ENCODE data around the gene SPRYD4. TPM values are rescaled to one million over a fixed set of nuclear protein-coding genes. Genes with fewer than 3 reads are reported as not detected.

Gene SPRYD4
- total RNA-seq, 1 donor from 2014 or later, result 2.0 TPM

DNA sequence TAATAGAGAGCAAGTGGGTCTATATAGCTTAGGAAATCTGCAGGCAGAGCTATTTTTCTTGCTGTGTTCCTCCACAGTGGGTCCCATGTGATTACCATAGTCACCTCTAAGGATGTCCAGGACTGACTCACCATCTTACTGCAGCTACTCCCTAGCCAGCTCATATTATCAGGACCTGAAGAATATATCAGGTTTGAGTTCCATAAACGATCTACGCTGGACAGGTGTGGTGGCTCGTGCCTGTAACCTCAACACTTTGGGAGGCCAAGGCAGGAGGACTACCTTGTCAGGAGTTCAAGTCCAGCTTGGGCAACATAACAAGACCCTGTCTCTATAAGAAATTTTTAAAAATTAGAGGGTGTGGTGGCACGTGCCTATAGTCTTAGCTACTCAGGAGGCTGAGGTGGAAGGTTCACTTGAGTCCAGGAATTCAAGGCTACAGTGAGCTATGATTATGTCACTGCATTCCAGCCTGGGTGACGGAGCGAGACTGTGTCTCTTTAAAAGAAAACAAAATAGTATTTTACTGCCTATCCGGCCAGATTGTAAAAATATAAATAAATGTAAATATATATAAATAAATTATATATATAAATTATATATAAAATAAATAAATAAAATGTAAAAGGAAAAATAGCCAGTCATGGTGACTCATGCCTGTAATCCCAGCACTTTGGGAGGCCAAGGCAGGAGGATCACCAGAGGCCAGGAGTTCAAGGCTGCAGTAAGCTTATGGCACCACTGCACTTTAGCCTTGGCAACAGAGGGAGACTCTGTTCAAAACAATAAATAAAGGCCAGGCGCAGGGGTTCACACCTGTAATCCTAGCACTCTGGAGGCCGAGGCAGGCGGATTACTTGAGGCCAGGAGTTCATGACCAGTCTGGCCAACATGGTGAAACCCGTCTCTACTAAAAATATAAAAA lies 6.9 kb upstream of the SPRYD4 start:
- H3K27ac Mint-ChIP-seq (ENCODE audit: unreplicated experiment), result no peak overlapping the region
- TF ChIP-seq, protein P1, sequence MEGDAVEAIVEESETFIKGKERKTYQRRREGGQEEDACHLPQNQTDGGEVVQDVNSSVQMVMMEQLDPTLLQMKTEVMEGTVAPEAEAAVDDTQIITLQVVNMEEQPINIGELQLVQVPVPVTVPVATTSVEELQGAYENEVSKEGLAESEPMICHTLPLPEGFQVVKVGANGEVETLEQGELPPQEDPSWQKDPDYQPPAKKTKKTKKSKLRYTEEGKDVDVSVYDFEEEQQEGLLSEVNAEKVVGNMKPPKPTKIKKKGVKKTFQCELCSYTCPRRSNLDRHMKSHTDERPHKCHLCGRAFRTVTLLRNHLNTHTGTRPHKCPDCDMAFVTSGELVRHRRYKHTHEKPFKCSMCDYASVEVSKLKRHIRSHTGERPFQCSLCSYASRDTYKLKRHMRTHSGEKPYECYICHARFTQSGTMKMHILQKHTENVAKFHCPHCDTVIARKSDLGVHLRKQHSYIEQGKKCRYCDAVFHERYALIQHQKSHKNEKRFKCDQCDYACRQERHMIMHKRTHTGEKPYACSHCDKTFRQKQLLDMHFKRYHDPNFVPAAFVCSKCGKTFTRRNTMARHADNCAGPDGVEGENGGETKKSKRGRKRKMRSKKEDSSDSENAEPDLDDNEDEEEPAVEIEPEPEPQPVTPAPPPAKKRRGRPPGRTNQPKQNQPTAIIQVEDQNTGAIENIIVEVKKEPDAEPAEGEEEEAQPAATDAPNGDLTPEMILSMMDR (IDR thresholded peaks at IDR 0.05; ENCODE audit: unreplicated experiment), result no peak
- DNase-seq (ENCODE audit: low spot score), result no peak
- H3K4me3 Mint-ChIP-seq (ENCODE audit: unreplicated experiment), result no peak overlapping the region
- H3K9me3 Mint-ChIP-seq (ENCODE audit: unreplicated experiment), result no peaks in the 10 kb centered on the region
- H3K36me3 Mint-ChIP-seq (ENCODE audit: low read depth, unreplicated experiment), result no peaks in the 10 kb centered on the region
- H3K27me3 Mint-ChIP-seq (ENCODE audit: unreplicated experiment), result peaks cover 5% of the 10 kb centered on the region
- H3K4me1 Mint-ChIP-seq (ENCODE audit: unreplicated experiment), result no peaks in the 10 kb centered on the region

DNA sequence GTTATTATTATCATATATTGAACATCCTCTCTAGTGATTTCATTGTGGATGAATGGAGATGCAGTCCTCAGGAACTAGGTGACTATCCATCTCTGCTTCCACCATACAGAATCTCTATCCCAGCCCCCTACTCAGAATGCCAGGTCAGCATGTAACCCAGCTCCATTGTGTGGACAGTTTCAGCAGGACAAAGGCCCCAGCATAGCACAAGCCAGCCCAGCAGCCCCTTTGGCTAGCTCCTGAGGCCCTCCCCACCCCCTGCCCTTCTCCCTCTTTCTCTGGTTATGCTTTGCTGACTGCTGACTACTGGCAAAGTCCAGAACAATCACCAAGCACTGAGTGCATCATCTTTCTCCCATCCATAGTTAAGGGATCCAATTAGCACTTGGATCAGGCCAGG lies 5.8 kb upstream of the SPRYD4 start:
- H3K27ac Mint-ChIP-seq (ENCODE audit: unreplicated experiment), result no peak overlapping the region
- no peaks in the 10 kb centered on the region for H3K36me3 Mint-ChIP-seq (ENCODE audit: low read depth, unreplicated experiment)
- H3K4me1 Mint-ChIP-seq (ENCODE audit: unreplicated experiment), result no peaks in the 10 kb centered on the region
- TF ChIP-seq, protein P1 (IDR thresholded peaks at IDR 0.05; ENCODE audit: unreplicated experiment), result no peak
- H3K4me3 Mint-ChIP-seq (ENCODE audit: unreplicated experiment), result no peak overlapping the region
- H3K9me3 Mint-ChIP-seq (ENCODE audit: unreplicated experiment), result no peaks in the 10 kb centered on the region
- H3K27me3 Mint-ChIP-seq (ENCODE audit: unreplicated experiment), result peaks cover 5% of the 10 kb centered on the region
- DNase-seq (ENCODE audit: low spot score), result no peak

DNA sequence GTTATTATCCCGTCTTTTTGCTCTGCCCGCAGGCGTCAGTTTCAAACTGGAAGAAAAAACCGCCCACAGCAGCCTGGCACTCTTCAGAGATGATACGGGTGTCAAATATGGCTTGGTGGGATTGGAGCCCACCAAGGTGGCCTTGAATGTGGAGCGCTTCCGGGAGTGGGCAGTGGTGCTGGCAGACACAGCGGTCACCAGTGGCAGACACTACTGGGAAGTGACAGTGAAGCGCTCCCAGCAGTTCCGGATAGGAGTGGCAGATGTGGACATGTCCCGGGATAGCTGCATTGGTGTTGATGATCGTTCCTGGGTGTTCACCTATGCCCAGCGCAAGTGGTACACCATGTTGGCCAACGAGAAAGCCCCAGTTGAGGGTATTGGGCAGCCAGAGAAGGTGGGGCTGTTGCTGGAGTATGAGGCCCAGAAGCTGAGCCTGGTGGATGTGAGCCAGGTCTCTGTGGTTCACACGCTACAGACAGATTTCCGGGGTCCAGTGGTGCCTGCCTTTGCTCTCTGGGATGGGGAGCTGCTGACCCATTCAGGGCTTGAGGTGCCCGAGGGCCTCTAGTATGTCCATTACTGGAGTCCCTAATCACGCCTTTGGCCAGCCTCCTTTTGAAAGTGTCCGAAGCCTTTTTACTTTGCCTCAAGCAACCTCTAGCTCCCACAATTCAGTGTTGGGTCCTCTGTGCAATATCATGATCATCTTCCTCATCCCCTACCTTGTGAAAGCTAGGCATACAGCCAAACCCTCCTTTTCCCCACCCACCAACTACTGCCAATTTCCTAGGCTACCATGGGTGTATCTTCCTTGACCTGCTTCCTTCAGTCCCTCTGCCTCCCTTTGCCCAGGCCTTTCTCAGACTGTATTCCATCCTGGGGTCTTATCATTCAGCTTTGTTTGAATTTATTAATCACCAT lies 891 bp downstream of the SPRYD4 start:
- H3K4me1 Mint-ChIP-seq (ENCODE audit: unreplicated experiment), result peaks cover 11% of the 10 kb centered on the region
- no peak for DNase-seq (ENCODE audit: low spot score)
- H3K4me3 Mint-ChIP-seq (ENCODE audit: unreplicated experiment), result peak overlapping the region; percentile 98
- TF ChIP-seq, protein P1 (IDR thresholded peaks at IDR 0.05; ENCODE audit: unreplicated experiment), result no peak
- peak overlapping the region; percentile 96 for H3K27ac Mint-ChIP-seq (ENCODE audit: unreplicated experiment)
- no peaks in the 10 kb centered on the region for H3K9me3 Mint-ChIP-seq (ENCODE audit: unreplicated experiment)
- peaks cover 4% of the 10 kb centered on the region for H3K36me3 Mint-ChIP-seq (ENCODE audit: low read depth, unreplicated experiment)
- H3K27me3 Mint-ChIP-seq (ENCODE audit: unreplicated experiment), result peaks cover 7% of the 10 kb centered on the region

DNA sequence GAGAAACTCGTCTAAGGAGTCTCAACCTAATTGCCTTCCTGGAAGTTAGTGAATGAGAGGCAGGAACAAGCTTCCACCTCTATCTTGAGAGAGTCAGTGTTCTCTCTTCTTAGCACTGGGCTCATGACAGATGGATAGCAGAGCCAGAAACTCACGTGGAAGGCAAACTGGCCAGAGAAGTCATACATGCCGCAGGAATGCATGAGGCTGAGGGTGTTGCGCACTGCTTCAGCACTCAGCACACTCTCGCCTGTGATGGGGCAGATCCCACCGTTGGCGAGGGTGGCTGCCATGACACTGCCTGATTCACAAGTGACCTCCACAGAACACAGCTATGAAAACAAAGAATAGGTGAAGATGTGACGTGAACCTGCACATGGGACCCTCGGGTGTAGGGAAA lies 6.0 kb downstream of the SPRYD4 start:
- TF ChIP-seq, protein P1 (IDR thresholded peaks at IDR 0.05; ENCODE audit: unreplicated experiment), result no peak
- no peak overlapping the region for H3K4me3 Mint-ChIP-seq (ENCODE audit: unreplicated experiment)
- H3K4me1 Mint-ChIP-seq (ENCODE audit: unreplicated experiment), result peaks cover 6% of the 10 kb centered on the region
- DNase-seq (ENCODE audit: low spot score), result no peak
- H3K27ac Mint-ChIP-seq (ENCODE audit: unreplicated experiment), result no peak overlapping the region
- H3K27me3 Mint-ChIP-seq (ENCODE audit: unreplicated experiment), result peaks cover 7% of the 10 kb centered on the region
- H3K9me3 Mint-ChIP-seq (ENCODE audit: unreplicated experiment), result no peaks in the 10 kb centered on the region
- peaks cover 8% of the 10 kb centered on the region for H3K36me3 Mint-ChIP-seq (ENCODE audit: low read depth, unreplicated experiment)
